NCI-H2227 (cell line): ENCODE results near the gene ARL9.

Source experiments
- DNase-seq: peaks from one replicate; lab custom pipeline; 2025; ENCODE audit not compliant: unreplicated experiment; lab: John Stamatoyannopoulos, UW

ARL9 gene

GRCh38 chr4:56531149-56531770 lies 25.7 kb downstream of the ARL9 start:
- DNase-seq, result no peak

- no peak for DNase-seq
These were observed 26.2 kb downstream of the ARL9 start for GRCh38 chr4:56531823-56532222.

- no peak for DNase-seq
These were observed 26.6 kb downstream of the ARL9 start for GRCh38 chr4:56532239-56532638.

- DNase-seq, result no peak
These were observed 30.3 kb downstream of the ARL9 start for GRCh38 chr4:56535915-56536314.

- DNase-seq, result no peak
These were observed 31.6 kb downstream of the ARL9 start for GRCh38 chr4:56537147-56537546.

GRCh38 chr4:56540826-56541225 lies 35.2 kb downstream of the ARL9 start:
- DNase-seq, result no peak

GRCh38 chr4:56544573-56545131 lies 39.1 kb downstream of the ARL9 start:
- peak; percentile 81 for DNase-seq

- DNase-seq, result no peak
These were observed 45.1 kb downstream of the ARL9 start for GRCh38 chr4:56550642-56551041.

- DNase-seq, result no peak
These were observed 45.9 kb downstream of the ARL9 start for GRCh38 chr4:56551516-56551915.

- DNase-seq, result no peak
These were observed 46.7 kb downstream of the ARL9 start for GRCh38 chr4:56552273-56552672.

GRCh38 chr4:56570041-56570440 lies 64.5 kb downstream of the ARL9 start:
- DNase-seq, result no peak
